Activated gamma-delta T cell (primary cell): ENCODE measurements around the gene KCNH1.
"Not testable (repeated sequence)": the region's sequence is repeated elsewhere in the genome, so short reads cannot be mapped to it uniquely, and the experiment has no call there.

Experiments used
- DNase-seq: peaks from one replicate; lab custom pipeline; 2025; lab: John Stamatoyannopoulos, UW

The KCNH1 gene

DNA sequence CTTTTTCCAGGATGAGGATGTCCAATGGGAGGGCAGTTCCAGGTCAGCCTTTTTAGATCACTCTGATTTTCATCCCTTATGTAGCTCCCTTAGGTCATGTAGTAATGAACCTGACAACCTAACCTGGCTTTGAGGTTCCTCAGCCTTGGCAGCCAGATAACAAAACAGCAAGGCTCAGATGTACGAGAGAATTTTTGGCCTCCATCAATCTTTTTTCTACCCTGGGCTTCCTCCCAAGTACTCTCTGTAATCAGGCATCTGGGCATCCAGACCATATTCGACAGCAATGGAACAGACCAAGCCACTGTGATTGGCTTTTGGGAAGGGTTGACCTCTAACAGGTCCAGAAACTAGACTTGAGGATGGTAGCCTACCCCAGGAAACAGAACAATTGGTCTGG is 38.6 kb downstream of the KCNH1 start:
- DNase-seq = no peak

DNA sequence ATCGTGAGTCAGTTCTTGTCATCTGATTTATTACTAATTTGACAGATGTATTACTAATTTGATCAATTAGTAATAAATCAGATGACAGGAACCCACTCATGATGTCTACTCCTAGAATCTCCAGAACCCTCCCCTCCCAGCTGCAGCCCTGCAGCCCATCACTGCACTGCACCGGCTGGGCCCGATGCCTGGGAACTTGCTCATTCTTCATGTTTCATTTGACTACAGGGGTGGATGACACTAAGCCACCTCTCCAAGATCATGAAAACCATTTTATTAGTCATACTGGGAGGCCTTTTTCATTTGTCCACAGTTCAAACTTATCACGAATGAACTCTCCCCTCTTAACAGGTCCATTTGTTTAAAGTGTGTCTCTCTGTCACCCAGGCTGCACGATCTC is 41.0 kb downstream of the KCNH1 start:
- no peak for DNase-seq

DNA sequence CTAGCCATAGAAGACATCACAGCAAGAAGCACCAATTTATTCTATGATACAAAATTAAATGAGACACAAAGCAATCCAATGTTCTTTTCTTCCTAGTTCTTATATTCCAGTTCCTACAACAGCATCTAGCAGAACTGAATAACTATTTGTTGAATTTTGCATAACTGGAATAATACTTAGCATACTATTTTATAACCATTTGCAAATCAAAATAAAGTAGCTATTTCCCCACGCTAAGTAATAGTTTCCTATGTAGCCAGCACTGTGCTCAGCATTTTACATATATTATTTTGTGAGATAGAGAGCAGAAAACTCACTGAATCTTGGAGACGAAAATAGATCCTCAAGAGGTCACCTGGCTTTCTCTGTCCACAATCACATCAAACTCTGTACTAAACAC is 42.1 kb downstream of the KCNH1 start:
- no peak for DNase-seq

DNA sequence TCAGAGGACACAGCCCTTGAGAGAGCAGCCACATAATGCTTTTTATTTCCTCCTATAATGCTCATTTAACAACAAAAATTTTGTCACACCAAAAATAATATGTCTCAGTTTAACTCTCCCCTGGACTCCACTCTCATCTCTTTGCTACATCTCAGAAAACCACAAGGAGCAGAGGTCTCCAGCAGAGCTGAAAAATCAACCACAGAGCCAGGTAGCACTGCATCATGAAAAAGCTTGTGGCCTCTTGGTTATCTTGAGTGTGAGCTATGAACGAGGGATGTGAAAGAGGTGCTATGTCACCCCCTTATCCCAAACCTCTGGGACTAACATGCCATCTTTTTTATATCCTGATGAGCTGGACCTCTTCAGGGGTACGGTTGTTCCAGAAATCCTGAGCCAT is 44.4 kb downstream of the KCNH1 start:
- no peak for DNase-seq

DNA sequence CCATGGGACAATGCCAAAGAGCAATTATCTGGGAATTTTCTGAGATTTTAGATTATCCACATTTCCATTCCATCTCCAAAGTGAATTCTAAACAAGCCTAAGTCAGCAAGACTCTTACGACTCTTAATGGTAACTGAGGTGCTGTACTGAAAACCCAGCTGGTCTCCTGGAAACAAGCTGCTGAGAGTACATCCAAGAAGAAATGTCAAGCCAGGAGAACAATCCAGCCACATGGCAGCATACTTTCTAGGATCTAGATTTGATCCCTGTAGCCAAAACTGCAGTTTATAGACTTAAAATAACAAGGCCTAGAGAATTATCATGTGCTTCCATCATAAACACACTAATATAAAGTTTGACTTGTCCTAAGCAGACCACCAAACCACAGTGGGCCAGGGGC is 45.8 kb downstream of the KCNH1 start:
- no peak for DNase-seq

DNA sequence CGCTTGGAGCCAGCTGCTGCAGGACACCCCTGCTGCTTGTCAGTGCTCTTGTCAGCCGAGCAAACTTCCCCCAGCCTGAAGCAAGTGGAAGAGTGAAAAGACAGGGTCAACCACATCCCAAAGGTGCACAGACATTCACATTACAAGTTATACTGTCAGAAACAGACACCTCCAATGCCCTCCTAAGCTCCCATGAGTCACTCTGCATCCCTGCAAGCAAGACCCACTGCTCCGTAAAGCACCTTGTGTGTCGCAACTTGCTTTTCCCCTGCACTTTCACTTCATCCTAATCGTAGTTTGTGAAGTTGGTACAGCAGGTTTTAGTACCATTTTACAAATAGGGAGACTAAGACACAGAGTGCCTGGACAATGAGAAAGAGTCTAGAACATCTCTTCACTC is 51.1 kb downstream of the KCNH1 start:
- DNase-seq = no peak

DNA sequence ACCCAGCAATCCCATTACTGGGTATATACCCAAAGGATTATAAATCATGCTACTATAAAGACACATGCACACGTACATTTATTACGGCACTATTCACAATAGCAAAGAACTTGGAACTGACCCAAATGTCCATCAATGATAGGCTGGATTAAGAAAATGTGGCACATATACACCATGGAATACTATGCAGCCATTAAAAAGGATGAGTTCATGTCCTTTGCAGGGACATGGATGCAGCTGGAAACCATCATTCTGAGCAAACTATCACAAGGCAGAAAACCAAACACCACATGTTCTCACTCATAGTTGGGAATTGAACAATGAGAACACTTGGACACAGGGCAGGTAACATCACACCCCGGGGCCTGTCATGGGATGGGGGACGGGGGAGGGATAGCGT is 52.5 kb downstream of the KCNH1 start:
- DNase-seq = not testable (repeated sequence)

DNA sequence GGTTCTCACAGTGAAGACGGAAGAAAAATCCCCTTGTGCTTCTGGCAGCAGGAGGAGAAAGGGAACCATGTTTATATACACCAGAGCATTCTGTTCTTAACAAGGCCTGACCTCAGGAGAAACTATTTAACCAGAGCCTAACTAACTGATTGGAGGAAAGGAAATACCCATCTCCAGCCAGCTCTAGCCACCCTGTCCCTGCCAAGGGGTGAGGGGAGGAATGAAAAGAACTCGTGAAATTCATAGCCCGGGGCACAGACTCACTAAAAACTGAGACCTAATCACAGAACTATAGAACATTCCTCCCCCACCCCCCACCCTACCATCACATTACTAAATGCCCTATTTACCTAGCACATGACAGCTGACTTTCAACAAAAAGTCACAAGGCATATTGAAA is 65.0 kb downstream of the KCNH1 start:
- no peak for DNase-seq

DNA sequence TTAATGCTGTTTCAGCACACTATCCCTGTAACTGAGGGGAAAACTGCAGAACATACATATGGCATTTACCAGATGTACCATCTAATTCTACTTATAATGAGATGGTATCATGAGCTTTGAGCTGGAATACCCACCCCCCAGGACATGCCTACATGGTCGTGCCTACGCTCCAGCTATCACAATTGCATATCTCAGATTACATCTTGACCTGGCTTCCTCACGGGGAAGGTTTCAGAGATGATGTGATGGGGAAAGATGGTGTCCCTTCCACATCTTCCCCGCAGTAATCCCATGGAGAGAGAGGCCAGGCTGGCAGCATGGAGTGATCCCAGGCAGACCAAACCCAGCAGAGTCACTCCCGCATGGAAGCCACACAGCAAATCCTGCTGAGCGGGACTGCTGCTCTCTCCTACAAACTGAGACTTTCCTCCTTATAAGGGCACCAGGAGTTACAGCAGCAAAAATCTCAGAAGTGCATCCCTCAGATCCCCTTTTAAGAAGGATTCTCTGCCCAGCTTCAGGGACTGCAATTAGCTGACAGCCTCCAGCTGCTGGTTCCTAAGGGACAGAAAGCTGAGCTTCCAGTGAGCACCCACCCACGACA is 67.1 kb downstream of the KCNH1 start:
- no peak for DNase-seq

DNA sequence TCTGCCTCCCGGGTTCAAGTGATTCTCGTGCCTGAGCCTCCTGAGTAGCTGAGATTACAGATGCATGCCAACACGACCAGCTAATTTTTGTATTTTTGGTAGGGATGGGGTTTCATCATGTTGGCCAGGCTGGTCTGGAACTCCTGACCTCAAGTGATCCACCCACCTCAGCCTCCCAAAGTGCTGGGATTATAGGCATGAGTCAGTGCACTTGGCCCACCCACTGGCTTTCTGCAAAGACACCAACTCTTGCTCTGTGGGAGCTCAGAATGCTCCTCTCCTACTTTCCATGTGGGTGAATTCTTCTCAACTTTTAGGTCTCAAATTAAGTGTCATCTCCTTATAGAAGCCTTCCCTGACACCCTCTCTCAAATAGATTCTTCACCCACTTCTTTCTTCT is 92.1 kb downstream of the KCNH1 start:
- DNase-seq = not testable (repeated sequence)

DNA sequence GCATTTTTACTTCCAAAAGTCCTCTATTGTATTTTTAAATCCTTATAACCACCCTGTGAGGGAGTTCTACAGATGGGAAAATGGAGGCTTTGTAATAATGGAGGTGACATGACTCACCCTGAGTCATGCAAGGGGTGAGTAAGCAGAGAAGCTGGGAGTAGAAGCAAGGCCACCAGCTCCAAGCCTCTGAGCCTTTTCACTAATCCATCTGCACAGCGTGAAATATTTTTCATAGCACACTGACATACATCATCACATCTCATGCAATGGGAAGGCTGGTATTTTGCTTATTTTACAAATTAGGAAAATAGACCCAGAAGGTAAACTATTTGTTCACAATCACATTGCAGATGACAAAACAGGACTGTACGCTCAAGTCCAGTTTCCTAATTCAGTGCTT is 96.9 kb downstream of the KCNH1 start:
- DNase-seq = no peak

DNA sequence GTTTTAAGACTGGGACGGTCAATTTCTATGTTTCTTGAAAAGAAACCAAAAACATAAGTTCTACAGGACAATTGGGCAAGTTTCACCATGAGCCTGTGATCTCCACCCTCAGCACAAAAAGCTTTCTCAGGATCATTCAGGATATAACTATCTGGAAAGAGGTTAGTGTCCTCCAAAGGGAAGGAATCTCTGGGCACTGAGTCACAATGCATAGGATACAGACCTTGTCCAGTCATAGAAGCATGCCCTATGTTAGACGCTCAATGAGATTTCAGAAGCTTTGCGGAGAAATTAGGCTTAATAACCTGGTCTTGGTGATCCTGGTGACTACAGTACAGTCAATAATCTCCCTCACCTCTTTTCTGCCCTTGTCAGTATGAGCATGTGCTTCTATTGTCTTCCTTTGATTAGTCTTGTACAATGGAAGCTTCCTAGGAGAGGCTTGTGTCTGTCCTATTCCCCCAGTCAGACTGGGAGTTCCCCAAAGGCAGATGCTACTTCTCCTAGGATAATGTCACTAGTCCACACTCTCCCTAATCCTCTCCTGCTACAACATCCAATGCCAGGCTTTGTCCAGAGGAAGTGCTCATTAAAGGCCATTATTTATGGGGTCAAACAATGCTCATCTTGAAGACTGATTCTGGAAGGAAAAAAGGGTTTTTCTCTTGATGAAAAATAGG is 97.4 kb downstream of the KCNH1 start:
- DNase-seq = no peak

DNA sequence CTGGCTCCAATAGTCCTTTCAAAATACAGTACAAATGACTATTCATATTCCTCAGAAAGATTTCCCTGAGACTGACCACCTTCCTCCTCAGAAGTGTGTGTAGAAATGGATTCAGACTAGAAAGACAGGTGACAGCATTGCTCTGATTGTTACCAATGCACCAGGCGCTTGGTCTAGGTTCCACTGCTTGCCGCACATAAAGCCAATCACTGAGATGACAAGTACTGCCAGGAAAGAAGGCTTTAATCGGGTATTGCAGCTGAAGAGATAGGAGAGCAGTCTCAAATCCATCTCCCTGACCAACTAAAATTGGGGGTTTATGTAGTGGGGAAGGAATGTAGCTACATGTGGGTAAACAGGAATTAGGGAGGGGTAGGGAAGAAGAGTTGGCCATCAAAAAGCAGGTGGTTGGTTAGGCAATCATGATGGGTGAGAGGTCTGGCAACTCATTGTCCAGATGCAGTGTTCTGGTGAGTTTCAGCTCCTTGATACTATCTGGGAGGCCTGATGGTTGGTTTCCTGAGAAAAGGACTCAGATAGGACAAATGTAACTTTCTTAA is 98.0 kb downstream of the KCNH1 start:
- DNase-seq = no peak

DNA sequence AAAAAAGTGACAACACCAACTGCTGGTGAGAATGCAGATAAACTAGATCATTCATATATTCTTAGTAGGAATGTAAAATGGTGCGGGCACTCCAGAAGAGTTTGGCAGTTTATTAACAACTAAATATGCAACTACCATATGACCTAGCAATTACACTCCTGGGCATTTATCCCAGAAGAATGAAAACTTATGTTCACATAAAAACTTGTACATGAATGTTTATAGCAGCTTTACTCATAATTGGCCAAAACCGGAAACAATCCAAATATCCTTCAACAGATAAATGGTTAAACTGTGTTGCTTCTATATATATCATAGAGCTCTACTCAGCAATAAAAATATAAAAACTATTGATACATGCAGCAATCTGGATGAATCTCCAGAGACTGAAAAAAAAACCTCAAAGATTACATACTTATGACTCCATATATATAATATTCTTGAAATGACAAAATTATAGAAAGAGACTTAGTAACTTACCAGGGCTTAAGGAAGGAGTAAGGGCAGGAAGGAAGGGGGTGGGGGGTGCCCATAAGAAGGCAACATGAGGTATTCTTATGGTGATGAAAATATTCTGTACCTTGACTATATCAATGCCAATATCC is 99.9 kb downstream of the KCNH1 start:
- no peak for DNase-seq

DNA sequence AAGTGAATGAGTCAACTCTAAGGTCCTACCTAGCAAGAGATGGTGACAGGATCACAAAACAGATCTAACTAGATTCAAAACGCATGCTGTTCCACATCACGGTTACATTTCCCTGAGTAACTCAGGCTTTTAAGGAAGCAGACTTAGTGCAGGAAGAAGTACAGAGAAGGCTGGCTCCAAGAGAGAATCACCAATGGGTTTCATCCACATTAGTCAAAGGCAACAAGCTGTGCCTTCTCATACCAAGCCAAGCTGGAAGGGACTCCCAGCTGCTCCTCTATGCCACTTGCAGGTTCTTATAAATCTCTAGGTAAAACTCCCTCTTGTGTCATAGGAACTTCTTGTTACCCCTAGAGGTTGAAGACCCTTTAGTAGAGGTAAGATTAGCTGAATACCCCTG is 109.0 kb downstream of the KCNH1 start:
- DNase-seq = no peak

DNA sequence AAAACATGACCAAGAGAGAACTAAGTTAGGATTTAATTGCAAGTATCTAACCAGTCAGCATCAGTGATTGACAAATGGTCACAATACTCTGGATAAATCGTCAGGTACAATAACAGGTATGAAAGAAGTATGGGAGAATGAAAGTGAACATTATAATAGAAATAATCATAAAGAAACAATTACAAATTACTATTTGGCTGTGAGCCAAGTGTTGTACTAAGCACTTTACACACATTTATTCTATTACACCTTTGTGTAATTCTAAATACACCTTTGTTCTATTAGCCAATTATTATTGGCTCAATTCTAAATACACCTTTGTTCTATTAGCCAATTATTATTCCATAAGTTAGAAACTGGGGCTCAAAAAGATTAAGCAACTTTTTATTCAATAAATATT is 114.7 kb downstream of the KCNH1 start:
- DNase-seq = no peak

DNA sequence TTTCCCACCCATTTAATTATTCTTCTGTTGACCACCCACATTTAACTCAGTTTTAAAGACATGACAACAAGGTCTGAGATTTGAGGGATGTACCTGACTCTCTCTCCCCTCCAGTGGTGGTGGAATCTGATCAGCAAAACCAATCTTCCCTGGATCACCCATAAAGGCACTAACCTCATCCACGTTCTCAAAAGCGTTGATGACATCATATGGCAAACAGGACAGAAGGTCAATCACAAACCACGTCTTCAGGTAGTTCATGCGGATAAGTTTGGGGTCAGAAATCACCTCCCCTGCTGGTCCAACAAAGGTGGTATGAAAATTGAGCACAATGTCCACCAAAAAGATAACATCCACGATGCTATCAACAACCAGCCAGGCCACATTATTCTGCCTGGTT is 115.3 kb downstream of the KCNH1 start:
- DNase-seq = no peak

DNA sequence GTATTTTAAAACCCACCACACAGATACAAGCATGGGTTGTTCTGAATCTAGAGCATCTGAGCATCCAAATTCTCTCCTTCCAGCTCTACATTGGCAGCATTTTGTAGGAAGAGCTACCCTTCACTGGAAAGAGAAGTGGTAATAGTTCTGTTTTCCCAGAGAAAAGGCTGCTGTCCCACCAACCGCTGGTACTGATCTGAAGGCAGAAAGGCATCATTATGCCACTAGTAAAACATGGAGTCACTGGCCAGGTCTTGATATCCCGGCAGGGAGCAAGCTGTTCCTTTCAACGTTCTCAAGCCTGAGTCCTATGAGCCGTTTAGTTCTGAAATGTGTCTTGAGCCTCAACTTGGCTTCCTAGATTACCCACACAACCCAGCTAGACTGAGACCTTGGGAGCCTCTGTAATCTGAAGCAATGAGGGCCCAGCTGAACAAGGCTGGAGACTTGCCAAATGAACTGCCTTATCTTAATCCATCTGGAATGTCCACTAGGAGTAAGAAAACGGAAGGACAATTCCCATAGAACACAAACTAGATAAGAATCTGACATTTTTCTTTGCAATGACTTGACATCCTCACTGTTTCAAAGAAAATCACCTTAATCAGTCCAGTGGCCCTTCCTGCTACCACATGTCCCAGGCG is 116.8 kb downstream of the KCNH1 start:
- no peak for DNase-seq

DNA sequence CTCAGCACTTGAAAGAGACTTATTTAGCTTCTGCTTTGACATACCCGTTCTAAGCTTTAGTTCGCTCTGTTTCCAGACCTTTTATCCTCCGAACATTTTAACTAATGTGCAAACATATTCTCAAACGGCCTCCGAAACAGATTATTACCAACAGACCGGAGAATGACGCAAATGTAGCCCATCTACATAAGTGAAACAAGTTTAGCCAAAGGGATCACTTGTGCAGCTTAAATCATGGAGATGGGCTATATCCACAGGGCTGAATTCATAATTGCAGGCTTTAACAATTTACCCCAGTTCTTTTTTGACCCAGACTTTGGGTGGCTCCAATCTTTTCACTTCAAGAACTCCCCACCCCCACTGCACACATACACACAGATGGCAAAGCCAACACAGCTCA is 119.7 kb downstream of the KCNH1 start:
- DNase-seq = no peak

DNA sequence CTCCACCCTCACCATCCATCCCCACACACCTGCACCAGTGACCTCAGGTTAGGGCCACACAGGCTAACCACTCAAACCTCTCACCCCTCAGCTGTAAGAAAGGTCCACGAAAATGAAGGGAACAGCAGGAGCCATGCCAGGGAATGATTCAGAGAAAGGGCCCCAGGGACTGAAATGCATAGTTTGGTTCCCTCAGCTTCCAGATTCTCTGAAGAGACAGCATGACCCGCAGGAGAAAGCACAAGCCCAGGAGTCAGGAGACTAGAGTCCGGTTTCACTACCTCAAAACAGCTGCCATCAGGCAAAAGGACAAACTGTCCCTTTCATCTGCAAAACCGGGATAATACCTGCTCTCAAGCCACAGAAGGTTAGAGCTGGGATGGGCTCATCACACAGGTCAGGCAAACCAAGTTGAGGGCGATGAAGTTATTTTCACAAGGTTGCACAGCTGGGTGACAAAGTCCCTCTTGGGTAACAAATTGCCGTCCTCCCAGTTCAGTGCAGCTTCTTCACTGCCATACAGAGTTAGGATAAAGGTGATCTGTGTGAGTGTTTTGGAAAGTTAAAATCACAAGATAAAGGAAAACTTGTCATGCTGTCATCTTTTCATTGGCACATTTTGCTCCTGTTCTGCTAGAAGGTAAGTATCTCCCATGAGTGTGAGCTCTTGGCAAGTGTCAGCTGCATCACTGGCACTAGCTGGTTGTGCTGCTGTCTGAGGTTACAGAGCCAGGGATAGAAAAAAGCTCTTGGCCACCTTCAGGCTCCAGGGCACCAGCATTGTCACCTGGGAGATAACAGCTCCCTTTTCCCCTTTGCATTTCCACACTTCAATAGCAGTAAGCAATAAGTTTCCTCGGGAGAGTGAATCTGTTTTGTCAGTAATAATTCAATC is 120.4 kb downstream of the KCNH1 start:
- DNase-seq = no peak

DNA sequence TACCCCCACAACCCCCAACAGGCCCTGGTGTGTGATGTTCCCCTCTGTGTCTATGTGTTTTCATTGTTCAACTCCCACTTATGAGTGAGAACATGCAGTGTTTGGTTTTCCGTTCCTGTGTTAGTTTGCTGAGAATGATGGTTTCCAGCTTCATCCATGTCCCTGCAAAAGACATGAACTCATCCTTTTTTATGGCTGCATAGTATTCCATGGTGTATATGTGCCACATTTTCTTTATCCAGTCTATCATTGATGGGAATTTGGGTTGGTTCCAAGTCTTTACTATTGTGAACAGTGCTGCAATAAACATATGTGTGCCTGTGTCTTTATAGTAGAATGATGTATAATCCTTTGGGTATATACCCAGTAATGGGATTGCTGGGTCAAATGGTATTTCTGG is 122.8 kb downstream of the KCNH1 start:
- not testable (repeated sequence) for DNase-seq

DNA sequence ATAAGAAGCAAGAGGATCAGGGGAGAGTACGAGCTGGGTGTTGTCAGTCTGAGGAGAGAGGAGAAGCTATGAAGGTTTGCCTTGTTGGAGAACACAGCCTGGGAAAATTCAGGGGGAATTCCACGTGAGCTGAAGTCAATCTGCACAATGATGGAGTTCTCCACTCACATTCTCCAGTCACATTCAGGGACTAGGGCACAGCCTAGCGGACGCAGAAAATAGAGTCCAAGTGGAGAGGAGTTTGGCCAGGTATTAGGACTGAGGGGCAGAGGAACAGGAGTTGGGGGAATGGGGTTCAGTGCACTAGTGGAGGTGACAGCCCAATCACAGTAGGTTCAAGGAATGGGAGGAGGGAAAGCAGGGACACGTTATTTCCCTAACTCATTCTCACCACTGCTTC is 124.0 kb downstream of the KCNH1 start:
- no peak for DNase-seq
